IMR-90 (cell line): Measurements from ENCODE around the gene HNRNPC. TPM values are rescaled to one million over a fixed set of nuclear protein-coding genes. Genes with fewer than 3 reads are reported as not detected.
"Not testable (repeated sequence)": the region's sequence is repeated elsewhere in the genome, so short reads cannot be mapped to it uniquely, and the experiment has no call there.

Source experiments
- ATAC-seq: fragments of 200-7000 bp; cut with Tn5 transposase; 2 replicates; pipeline ENCODE4 v1.9.1; 2020; ENCODE audit warnings: low read depth, mild to moderate bottlenecking, moderate library complexity
- BruUV-seq: library from RNA; stranded (reverse); fragments of 400-500 nt; replicated peaks from 2 replicates; lab custom pipeline; 2021; lab: Mats Ljungman, UMichigan
- CTCF ChIA-PET: fragments of 300-600 bp; formaldehyde crosslinking; extraction: SDS; loops from one replicate; lab custom pipeline; 2021; ENCODE audit warnings: antibody characterized with exemption; lab: Yijun Ruan, JAX
- POLR2A ChIA-PET: fragments of 300-600 bp; sonication (Branson Sonifier 250); formaldehyde crosslinking; loops from one replicate; lab custom pipeline; 2022; ENCODE audit warnings: antibody characterized with exemption; ENCODE audit not compliant: unreplicated experiment; lab: Charles Lee
- DNase-seq: peaks from one replicate; pipeline ENCODE4 v3.0.0; 2013
- H2AFZ ChIP-seq: replicated peaks from 2 replicates; pipeline ENCODE3; 2013; ENCODE audit warnings: low read length, mild to moderate bottlenecking; ENCODE audit not compliant: poor library complexity
- H2AK5ac ChIP-seq: 2 replicates; pipeline ENCODE4 v1.6.1; 2013; ENCODE audit warnings: low read depth, low read length, inconsistent platforms
- H2AK9ac ChIP-seq: replicated peaks from 2 replicates; pipeline ENCODE3; 2013; ENCODE audit warnings: mild to moderate bottlenecking, low read depth, low read length, moderate library complexity; ENCODE audit not compliant: poor library complexity
- H2BK120ac ChIP-seq: 2 replicates; pipeline ENCODE4 v1.6.1; 2013; ENCODE audit warnings: low read depth, low read length, inconsistent platforms
- H2BK15ac ChIP-seq: 3 replicates; pipeline ENCODE4 v1.6.1; 2013; ENCODE audit warnings: low read depth, low read length, inconsistent platforms
- H2BK20ac ChIP-seq: 2 replicates; pipeline ENCODE4 v1.6.1; 2013; ENCODE audit warnings: low read depth, mild to moderate bottlenecking, inconsistent platforms, low read length, moderate library complexity
- H2BK5ac ChIP-seq: 2 replicates; pipeline ENCODE4 v1.6.1; 2013; ENCODE audit warnings: mild to moderate bottlenecking, low read depth, low read length, inconsistent platforms; ENCODE audit not compliant: poor library complexity, severe bottlenecking
- H3K14ac ChIP-seq: replicated peaks from 2 replicates; pipeline ENCODE4 v1.6.1; 2013; ENCODE audit warnings: low read depth, low read length, inconsistent platforms
- H3K18ac ChIP-seq: 2 replicates; pipeline ENCODE4 v1.6.1; 2013; ENCODE audit warnings: low read depth, low read length, control low read depth
- H3K23ac ChIP-seq: 2 replicates; pipeline ENCODE4 v1.6.1; 2013; ENCODE audit warnings: low read depth, low read length, inconsistent platforms
- H3K27ac ChIP-seq: 2 replicates; pipeline ENCODE4 v1.5.1; 2013; ENCODE audit warnings: mild to moderate bottlenecking, control low read depth, low read length; ENCODE audit not compliant: insufficient read depth
- H3K27me3 ChIP-seq: 2 replicates; pipeline ENCODE4 v1.6.1; 2013; ENCODE audit warnings: low read length; ENCODE audit not compliant: control insufficient read depth, insufficient read depth
- H3K36me3 ChIP-seq: 2 replicates; pipeline ENCODE4 v1.6.1; 2013; ENCODE audit warnings: low read length, mixed read lengths; ENCODE audit not compliant: control insufficient read depth, insufficient read depth
- H3K4ac ChIP-seq: 2 replicates; pipeline ENCODE4 v1.6.1; 2013; ENCODE audit warnings: low read depth, low read length, inconsistent platforms
- H3K4me1 ChIP-seq: 2 replicates; pipeline ENCODE4 v1.6.1; 2013; ENCODE audit warnings: low read length, mixed read lengths; ENCODE audit not compliant: control insufficient read depth, insufficient read depth
- H3K4me2 ChIP-seq: 2 replicates; pipeline ENCODE4 v1.6.1; 2013; ENCODE audit warnings: low read depth, mild to moderate bottlenecking, control low read depth, low read length, moderate library complexity
- H3K4me3 ChIP-seq: 2 replicates; pipeline ENCODE4 v1.5.1; 2013; ENCODE audit warnings: low read depth, mild to moderate bottlenecking, control low read depth, low read length, moderate library complexity; ENCODE audit not compliant: insufficient read depth
- H3K56ac ChIP-seq: 2 replicates; pipeline ENCODE4 v1.6.1; 2013; ENCODE audit warnings: low read length, inconsistent platforms; ENCODE audit not compliant: insufficient read depth; ENCODE audit errors: extremely low read depth
- H3K79me1 ChIP-seq, 2 experiments: 2 replicates each; pipeline ENCODE4 v1.6.1; 2013; ENCODE audit warnings: low read length in 2 of 2, inconsistent platforms in 1 of 2, low read depth in 1 of 2
- H3K9ac ChIP-seq: 2 replicates; pipeline ENCODE4 v1.6.1; 2013; ENCODE audit warnings: low read depth, low read length, control low read depth
- H3K9me1 ChIP-seq: 2 replicates; pipeline ENCODE4 v1.6.1; 2013; ENCODE audit warnings: low read length, inconsistent platforms; ENCODE audit not compliant: insufficient read depth
- H3K9me3 ChIP-seq: 2 replicates; pipeline ENCODE4 v1.6.1; 2013; ENCODE audit warnings: low read length; ENCODE audit not compliant: control insufficient read depth, insufficient read depth
- H4K20me1 ChIP-seq: 2 replicates; pipeline ENCODE4 v1.6.1; 2013; ENCODE audit warnings: low read length, inconsistent platforms; ENCODE audit not compliant: insufficient read depth
- H4K5ac ChIP-seq: 2 replicates; pipeline ENCODE4 v1.6.1; 2013; ENCODE audit warnings: mild to moderate bottlenecking, low read depth, low read length, control low read depth
- H4K8ac ChIP-seq, 2 experiments: 2 replicates each; pipeline ENCODE4 v1.6.1; 2013; ENCODE audit warnings: low read depth in 2 of 2, low read length in 2 of 2, control low read depth in 1 of 2, inconsistent platforms in 1 of 2
- H4K91ac ChIP-seq: 2 replicates; pipeline ENCODE4 v1.6.1; 2013; ENCODE audit warnings: low read depth, low read length, inconsistent platforms; ENCODE audit not compliant: insufficient read depth
- CHD1 ChIP-seq: IDR thresholded peaks from 2 replicates; pipeline ENCODE4 v1.6.1; 2012; ENCODE audit warnings: low read depth, low read length, improper control_type of control experiment
- WGBS, 2 experiments: methylation state at CpG; one replicate each; pipeline versions ENCODE4 v1.1.5 to v1.1.7; 2013; ENCODE audit warnings: missing lambda C conversion rate in 2 of 2; ENCODE audit not compliant: insufficient read length in 1 of 2; ENCODE audit errors: extremely low coverage in 2 of 2; 5-methylcytosine and 5-hydroxymethylcytosine counted together
- dilution Hi-C: fragments of 300-500 bp; cut with HindIII; formaldehyde crosslinking; loops from one replicate; pipeline ENCODE4 v1.14.3; 2018; ENCODE audit warnings: low sequenced_read_pairs; ENCODE audit not compliant: unreplicated experiment
- in situ Hi-C: fragments of 300-500 bp; cut with MboI; formaldehyde crosslinking; loops from 3 replicates; pipeline ENCODE4 v1.14.3; 2019; ENCODE audit warnings: low sequenced_read_pairs, inconsistent platforms, mixed read lengths
- intact Hi-C: fragments of 100-400 bp; cut with micrococcal nuclease; formaldehyde crosslinking; loops from 2 replicates; pipeline ENCODE4 v1.10.0; 2022
- polyA plus RNA-seq, 3 experiments: library from polyadenylated mRNA; depleted of rRNA; stranded (reverse); fragments of >200 nt; gene quantifications; 2 replicates each; pipeline ENCODE4 v1.2.3, GENCODE V29; 2012; ENCODE audit warnings: low replicate concordance in 1 of 3
- total RNA-seq: library from RNA; depleted of rRNA; stranded (reverse); fragments of >200 nt; gene quantifications from 2 replicates; pipeline ENCODE4 v1.2.3, GENCODE V29; 2012

HNRNPC gene
- total and polyA plus RNA-seq, 2 of the 4 experiments (the other 2 are of a cell fraction): 308 to 615 TPM

- peaks cover 5% of the 10 kb centered on the region for H3K4me1 ChIP-seq
- ATAC-seq (no peak), DNase-seq (no peak)
- H3K27ac ChIP-seq: no peak overlapping the region
- H4K8ac ChIP-seq: no peak overlapping the region
- peaks cover 44% of the 10 kb centered on the region for H3K36me3 ChIP-seq
- H3K27me3 ChIP-seq: no peaks in the 10 kb centered on the region
- peaks cover 2% of the 10 kb centered on the region; the same call in 1 of the 2 replicates for H3K9me1 ChIP-seq
- H3K4ac ChIP-seq: no peak overlapping the region
- TF ChIP-seq CHD1: no peak
- no TSS peak for BruUV-seq
- H3K56ac ChIP-seq: no peak overlapping the region
- no peak overlapping the region for H3K4me2 ChIP-seq
- H2BK15ac ChIP-seq: no peak overlapping the region
- H2AFZ ChIP-seq: no peak overlapping the region
- no peak overlapping the region for H3K23ac ChIP-seq
- in situ Hi-C loops: no loop called here
- no peak overlapping the region for H2AK5ac ChIP-seq
- H3K4me3 ChIP-seq: no peak overlapping the region
- H4K20me1 ChIP-seq: peaks cover 75% of the 10 kb centered on the region
- no peak overlapping the region for H3K9ac ChIP-seq
- no peak overlapping the region for H2AK9ac ChIP-seq
- no peak overlapping the region for H4K91ac ChIP-seq
- no peaks in the 10 kb centered on the region for H3K9me3 ChIP-seq
- CTCF ChIA-PET: no interaction called here
- dilution Hi-C loops: no loop called here
- no peak overlapping the region for H2BK5ac ChIP-seq
- H3K79me1 ChIP-seq: peaks cover 17 to 63% of the 10 kb centered on the region in 2 experiments
- POLR2A ChIA-PET: no interaction called here
- no peak overlapping the region for H3K14ac ChIP-seq
- H3K18ac ChIP-seq: no peak overlapping the region
- no peak overlapping the region for H4K5ac ChIP-seq
- H2BK120ac ChIP-seq: no peak overlapping the region
- no peak overlapping the region for H2BK20ac ChIP-seq
- WGBS, 2 experiments: no CpG with 5 or more reads among the region's 1 CpG
- intact Hi-C loops: no loop called here
These were observed 55.6 kb downstream of the HNRNPC start for GRCh38 chr14:21213652-21214051.

- Histone ChIP-seq H4K20me1 (peaks cover 67% of the 10 kb centered on the region), H3K36me3 (peaks cover 46% of the 10 kb centered on the region)
- not testable (repeated sequence) for H2BK20ac ChIP-seq
These were observed 56.4 kb downstream of the HNRNPC start for GRCh38 chr14:21212824-21213223.

More at GRCh38 chr14:21212824-21213223, 56.4 kb downstream of the HNRNPC start:
- intact Hi-C loops, BruUV-seq, H3K27me3 ChIP-seq, H3K9me3 ChIP-seq, H4K91ac ChIP-seq, H3K4me1 ChIP-seq, dilution Hi-C loops, CTCF ChIA-PET, DNase-seq, H3K9ac ChIP-seq, H3K18ac ChIP-seq, H4K5ac ChIP-seq, H3K4me3 ChIP-seq, H3K9me1 ChIP-seq, H3K23ac ChIP-seq, H3K56ac ChIP-seq, ATAC-seq, H3K27ac ChIP-seq, H2BK15ac ChIP-seq, POLR2A ChIA-PET, H3K4me2 ChIP-seq, H3K4ac ChIP-seq, H4K8ac ChIP-seq, H2BK120ac ChIP-seq, H2AK9ac ChIP-seq, H2AK5ac ChIP-seq, in situ Hi-C loops, H3K14ac ChIP-seq, H2AFZ ChIP-seq, H2BK5ac ChIP-seq: not testable (repeated sequence)
- no CpG with 5 or more reads among the region's 8 CpGs for WGBS, 2 experiments
- peaks cover 17 to 59% of the 10 kb centered on the region in 2 experiments for H3K79me1 ChIP-seq
